ENCODE data around the gene CCDC142. TPM values are rescaled to one million over a fixed set of nuclear protein-coding genes. Genes with fewer than 3 reads are reported as not detected.

CCDC142 gene
- polyA plus RNA-seq, 1 donor from 2014 or later, result 21.6 TPM

DNA sequence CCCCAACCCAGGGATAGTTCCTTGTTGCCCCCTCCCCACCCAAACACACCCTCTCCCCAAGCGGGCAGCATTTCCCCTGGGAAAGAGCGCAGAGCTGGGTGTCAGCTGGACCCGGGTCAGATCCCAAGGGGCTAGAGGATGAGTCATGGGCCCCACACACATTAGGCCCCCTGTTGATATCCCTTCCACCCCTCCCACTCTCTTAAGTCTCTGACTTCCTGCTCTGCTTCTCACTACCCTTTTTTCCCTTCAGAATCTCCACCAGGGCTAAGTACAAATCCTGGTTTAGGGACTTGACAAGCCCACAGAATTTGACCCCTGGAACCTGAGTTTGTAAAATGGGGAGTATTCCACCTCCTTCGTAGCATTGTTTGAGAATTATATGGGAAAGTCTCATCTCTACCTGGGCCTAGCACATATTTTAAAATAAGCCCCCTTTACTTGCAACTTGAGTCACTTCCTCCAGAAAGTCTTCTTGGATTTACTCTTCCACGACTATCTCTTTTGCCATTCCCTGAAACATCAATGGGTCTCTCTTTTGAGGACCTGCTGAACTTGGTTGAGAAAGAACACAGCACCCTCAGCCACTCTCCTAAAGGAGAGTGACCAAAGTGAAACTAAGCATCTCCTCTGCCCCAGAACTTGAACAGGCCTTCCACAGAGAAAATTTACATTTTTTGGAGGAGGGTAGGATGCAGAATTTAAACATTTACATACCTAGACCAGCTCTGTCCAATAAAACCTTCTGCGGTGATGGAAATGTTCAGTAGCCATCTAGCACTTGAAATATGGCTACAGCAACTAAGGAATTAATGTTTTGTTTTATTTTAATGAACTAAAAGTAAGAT, 45.7 kb downstream of the CCDC142 start:
- H4K20me1 ChIP-seq (ENCODE audit: insufficient read depth), result no peaks in the 10 kb centered on the region
- no peak overlapping the region for H2AFZ ChIP-seq (ENCODE audit: low read depth, low read length)
- no peak overlapping the region for H3K4me2 ChIP-seq (ENCODE audit: low read length)
- H3K79me2 ChIP-seq (replicated peaks; ENCODE audit: insufficient read depth, low read length), result no peaks in the 10 kb centered on the region
- H3F3A ChIP-seq (ENCODE audit: insufficient read depth, low read length, poor library complexity, severe bottlenecking), result no peaks in the 10 kb centered on the region
- no peak overlapping the region for H3K27ac ChIP-seq (ENCODE audit: low read length)
- no peaks in the 10 kb centered on the region for H3K36me3 ChIP-seq (ENCODE audit: insufficient read depth, low read length)
- peaks cover 20% of the 10 kb centered on the region for H3K27me3 ChIP-seq (ENCODE audit: insufficient read depth, low read depth, low read length)
- H3K9me2 ChIP-seq (ENCODE audit: insufficient read depth, low read length), result no peaks in the 10 kb centered on the region
- TF ChIP-seq RAD21 (conservative IDR thresholded peaks at IDR 0.05), result no peak
- H3K9me3 ChIP-seq (ENCODE audit: low read length), result no peaks in the 10 kb centered on the region
- H3K9ac ChIP-seq (ENCODE audit: low read length), result no peak overlapping the region
- no peak overlapping the region for H3K4me3 ChIP-seq (ENCODE audit: low read length)

DNA sequence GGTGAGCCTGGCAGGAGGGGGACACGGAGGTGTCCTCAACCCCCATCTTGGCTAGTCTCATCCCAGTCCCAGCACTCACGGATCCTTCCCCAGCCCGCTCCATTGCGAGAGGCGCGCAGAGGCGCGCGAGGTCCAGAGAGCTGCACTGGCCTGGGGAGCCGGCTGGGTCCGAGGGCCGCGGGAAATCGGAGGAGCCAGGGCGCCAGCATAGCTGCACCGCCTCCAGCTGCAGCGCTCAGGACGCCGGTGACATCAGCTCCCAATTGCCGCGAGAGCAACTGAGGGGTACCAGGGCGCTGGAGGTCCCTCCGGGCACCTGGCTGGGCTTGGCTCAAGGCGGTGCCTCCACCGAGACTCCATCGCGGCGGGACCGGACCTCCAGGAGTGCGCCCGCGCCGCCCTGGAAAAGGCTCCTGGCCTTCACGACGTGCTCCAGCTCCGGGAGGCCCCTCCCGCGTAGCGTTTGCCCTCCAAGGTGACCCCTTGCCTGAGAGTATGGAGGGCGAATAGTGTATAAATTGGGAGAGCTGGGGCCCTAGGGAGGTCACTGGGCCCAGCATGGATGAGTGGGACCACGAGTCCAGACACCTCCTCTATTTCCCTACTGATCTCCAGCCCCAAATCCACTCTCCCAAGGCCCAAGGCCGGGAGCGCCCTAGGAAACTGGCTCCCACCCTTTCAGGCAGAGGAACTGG, 46.5 kb downstream of the CCDC142 start:
- H3K36me3 ChIP-seq (ENCODE audit: insufficient read depth, low read length), result no peaks in the 10 kb centered on the region
- no peaks in the 10 kb centered on the region for H4K20me1 ChIP-seq (ENCODE audit: insufficient read depth)
- no peak overlapping the region for H2AFZ ChIP-seq (ENCODE audit: low read depth, low read length)
- H3K9ac ChIP-seq (ENCODE audit: low read length), result no peak overlapping the region
- no peaks in the 10 kb centered on the region for H3K79me2 ChIP-seq (replicated peaks; ENCODE audit: insufficient read depth, low read length)
- H3K4me3 ChIP-seq (ENCODE audit: low read length), result no peak overlapping the region
- no peak overlapping the region for H3K27ac ChIP-seq (ENCODE audit: low read length)
- no peaks in the 10 kb centered on the region for H3K9me2 ChIP-seq (ENCODE audit: insufficient read depth, low read length)
- H3K27me3 ChIP-seq (ENCODE audit: insufficient read depth, low read depth, low read length), result peaks cover 11% of the 10 kb centered on the region
- H3K4me2 ChIP-seq (ENCODE audit: low read length), result no peak overlapping the region
- TF ChIP-seq MXI1 (conservative IDR thresholded peaks at IDR 0.05; ENCODE audit: poor library complexity, severe bottlenecking) (no peak), EP300 (conservative IDR thresholded peaks at IDR 0.05; ENCODE audit: poor library complexity, severe bottlenecking) (no peak), SMC3 (conservative IDR thresholded peaks at IDR 0.05; ENCODE audit: poor library complexity) (no peak), TAF1 (IDR thresholded peaks at IDR 0.05; ENCODE audit: low read depth) (no peak), POLR2AphosphoS5 (IDR thresholded peaks at IDR 0.05) (no peak), RAD21 (conservative IDR thresholded peaks at IDR 0.05) (no peak), EZH2 (IDR thresholded peaks at IDR 0.05; ENCODE audit: borderline replicate concordance, insufficient read depth, low read length, poor library complexity, severe bottlenecking) (no peak)
- TF ChIP-seq, protein P1, sequence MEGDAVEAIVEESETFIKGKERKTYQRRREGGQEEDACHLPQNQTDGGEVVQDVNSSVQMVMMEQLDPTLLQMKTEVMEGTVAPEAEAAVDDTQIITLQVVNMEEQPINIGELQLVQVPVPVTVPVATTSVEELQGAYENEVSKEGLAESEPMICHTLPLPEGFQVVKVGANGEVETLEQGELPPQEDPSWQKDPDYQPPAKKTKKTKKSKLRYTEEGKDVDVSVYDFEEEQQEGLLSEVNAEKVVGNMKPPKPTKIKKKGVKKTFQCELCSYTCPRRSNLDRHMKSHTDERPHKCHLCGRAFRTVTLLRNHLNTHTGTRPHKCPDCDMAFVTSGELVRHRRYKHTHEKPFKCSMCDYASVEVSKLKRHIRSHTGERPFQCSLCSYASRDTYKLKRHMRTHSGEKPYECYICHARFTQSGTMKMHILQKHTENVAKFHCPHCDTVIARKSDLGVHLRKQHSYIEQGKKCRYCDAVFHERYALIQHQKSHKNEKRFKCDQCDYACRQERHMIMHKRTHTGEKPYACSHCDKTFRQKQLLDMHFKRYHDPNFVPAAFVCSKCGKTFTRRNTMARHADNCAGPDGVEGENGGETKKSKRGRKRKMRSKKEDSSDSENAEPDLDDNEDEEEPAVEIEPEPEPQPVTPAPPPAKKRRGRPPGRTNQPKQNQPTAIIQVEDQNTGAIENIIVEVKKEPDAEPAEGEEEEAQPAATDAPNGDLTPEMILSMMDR (IDR thresholded peaks at IDR 0.05; ENCODE audit: poor library complexity, severe bottlenecking), result no peak
- TF ChIP-seq, protein P2, sequence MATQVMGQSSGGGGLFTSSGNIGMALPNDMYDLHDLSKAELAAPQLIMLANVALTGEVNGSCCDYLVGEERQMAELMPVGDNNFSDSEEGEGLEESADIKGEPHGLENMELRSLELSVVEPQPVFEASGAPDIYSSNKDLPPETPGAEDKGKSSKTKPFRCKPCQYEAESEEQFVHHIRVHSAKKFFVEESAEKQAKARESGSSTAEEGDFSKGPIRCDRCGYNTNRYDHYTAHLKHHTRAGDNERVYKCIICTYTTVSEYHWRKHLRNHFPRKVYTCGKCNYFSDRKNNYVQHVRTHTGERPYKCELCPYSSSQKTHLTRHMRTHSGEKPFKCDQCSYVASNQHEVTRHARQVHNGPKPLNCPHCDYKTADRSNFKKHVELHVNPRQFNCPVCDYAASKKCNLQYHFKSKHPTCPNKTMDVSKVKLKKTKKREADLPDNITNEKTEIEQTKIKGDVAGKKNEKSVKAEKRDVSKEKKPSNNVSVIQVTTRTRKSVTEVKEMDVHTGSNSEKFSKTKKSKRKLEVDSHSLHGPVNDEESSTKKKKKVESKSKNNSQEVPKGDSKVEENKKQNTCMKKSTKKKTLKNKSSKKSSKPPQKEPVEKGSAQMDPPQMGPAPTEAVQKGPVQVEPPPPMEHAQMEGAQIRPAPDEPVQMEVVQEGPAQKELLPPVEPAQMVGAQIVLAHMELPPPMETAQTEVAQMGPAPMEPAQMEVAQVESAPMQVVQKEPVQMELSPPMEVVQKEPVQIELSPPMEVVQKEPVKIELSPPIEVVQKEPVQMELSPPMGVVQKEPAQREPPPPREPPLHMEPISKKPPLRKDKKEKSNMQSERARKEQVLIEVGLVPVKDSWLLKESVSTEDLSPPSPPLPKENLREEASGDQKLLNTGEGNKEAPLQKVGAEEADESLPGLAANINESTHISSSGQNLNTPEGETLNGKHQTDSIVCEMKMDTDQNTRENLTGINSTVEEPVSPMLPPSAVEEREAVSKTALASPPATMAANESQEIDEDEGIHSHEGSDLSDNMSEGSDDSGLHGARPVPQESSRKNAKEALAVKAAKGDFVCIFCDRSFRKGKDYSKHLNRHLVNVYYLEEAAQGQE (IDR thresholded peaks at IDR 0.05; ENCODE audit: borderline replicate concordance), result no peak
- H3K9me3 ChIP-seq (ENCODE audit: low read length), result no peaks in the 10 kb centered on the region
- H3F3A ChIP-seq (ENCODE audit: insufficient read depth, low read length, poor library complexity, severe bottlenecking), result no peaks in the 10 kb centered on the region
